GM19239 (cell line): ENCODE results near the gene UGCG.
"Not testable (repeated sequence)": the region's sequence is repeated elsewhere in the genome, so short reads cannot be mapped to it uniquely, and the experiment has no call there.

ENCODE experiments used
- DNase-seq: peaks from one replicate; pipeline ENCODE4 v3.0.0; 2011; ENCODE audit warnings: low spot score; ENCODE audit not compliant: insufficient read length
- FAIRE-seq: peaks from 2 replicates; lab custom pipeline; 2011; peaks lifted over from hg19 to GRCh38; lab: Jason Lieb, UNC

UGCG gene

DNA sequence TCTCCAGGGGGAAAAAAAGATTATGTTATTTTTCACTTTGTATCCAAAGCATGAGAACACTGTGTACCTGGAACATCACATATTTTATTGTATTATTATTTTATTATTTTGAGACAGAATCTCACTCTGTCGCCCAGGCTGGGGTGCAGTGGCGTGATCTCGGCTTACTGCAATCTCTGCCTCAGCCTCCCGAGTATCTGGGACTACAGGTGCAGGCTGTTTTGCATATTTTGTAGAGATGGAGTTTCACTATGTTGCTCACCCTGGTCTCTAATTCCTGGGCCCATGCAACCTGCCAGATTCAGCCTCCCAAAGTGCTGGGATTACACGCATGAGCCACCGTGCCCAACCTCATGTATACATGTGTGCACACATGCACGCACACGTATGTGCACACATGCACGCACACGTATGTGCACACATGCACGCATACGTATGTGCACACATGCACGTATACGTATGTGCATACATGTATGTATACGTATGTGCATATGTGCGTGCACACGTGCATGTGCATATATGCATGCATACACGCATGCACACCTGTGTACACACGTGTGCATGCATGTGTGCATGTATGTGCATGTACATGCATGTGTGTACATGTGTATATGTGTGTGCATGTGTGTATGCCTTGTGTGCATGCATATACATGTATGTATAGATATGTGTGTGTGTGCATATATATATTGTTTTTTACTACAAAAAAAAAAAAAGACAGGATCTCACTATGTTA lies 9.5 kb upstream of the UGCG start:
- FAIRE-seq (no peak), DNase-seq (no peak)

DNA sequence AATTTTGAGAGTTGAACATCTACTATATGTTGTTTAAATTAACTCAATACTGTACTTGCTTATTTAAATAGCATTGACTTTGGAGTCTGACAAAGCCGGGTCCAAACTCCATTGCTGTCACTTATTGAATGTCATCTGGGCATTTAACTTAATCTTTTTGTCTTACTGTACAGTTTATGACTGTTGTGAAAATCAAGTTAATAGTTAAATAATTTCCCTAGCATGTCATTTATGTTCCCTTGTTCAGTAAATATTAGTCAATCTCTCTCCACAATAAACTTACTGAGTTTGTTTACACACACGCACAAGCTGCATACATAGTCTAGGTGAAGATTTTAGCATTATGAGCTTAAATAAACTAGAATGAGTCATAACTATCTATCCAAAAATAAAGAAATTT lies 6.3 kb upstream of the UGCG start:
- FAIRE-seq: no peak
- no peak for DNase-seq

DNA sequence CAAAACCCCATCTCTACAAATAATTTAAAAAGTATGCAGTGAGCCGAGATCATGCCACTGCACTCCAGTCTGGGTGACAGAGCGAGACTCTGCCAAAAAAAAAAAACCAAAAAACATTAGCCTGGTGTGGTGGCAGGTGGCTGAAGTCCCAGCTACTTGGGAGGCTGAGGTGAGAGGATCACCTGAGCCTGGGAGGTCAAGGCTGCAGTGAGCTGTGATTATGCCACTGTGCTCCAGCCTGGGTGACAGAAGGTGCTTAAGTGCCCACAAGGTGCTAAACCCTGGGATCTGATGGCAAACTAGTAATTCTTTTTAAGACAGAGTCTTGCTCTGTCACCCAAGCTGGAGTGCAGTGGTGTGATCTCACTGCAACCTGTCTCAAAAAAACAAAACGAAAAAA lies 5.7 kb upstream of the UGCG start:
- FAIRE-seq, DNase-seq: not testable (repeated sequence)

DNA sequence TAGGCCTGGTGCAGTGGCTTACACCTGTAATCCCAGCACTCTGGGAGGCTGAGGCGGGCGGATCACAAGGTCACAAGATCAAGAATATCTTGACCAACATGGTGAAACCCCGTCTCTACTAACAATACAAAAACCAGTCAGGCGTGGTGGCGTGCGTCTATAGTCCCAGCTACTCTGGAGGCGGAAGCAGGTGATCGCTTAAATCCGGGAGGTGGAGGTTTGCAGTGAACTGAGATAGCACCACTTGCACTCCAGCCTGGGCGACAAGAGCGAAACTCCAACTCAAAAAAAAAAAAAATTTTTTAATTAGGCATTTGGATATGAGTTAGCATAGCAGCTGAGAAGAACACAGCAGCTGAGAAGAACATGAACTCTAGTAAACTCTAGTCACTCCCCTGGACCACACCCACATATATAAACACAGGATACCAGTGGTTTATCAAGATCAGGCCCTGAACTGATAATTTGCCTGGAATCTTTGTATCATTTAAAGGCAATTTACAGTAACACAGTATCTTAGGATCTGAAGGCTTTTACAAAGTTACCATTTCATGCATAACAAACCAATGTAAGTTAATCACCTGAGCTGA lies 4.6 kb upstream of the UGCG start:
- FAIRE-seq: peak; percentile 70
- peak; percentile 18 for DNase-seq

DNA sequence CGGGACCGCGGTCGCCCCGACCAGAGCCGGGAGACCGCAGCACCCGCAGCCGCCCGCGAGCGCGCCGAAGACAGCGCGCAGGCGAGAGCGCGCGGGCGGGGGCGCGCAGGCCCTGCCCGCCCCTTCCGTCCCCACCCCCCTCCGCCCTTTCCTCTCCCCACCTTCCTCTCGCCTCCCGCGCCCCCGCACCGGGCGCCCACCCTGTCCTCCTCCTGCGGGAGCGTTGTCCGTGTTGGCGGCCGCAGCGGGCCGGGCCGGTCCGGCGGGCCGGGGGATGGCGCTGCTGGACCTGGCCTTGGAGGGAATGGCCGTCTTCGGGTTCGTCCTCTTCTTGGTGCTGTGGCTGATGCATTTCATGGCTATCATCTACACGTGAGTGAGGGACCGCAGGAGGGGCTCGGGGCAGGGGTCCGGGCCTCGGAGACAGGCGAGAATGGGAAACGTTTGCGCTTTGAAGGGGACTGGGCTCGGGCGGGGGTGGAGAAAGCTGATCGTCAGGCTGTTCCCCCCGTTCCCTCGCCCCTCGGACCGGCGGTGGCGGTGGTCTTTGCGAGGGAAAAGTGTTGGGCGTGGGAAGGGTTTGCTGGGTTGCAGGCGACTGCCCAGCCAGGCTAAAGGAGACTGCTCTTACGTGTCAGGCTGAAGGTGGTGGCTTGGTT lies 457 bp downstream of the UGCG start:
- peak; percentile 21 for DNase-seq

DNA sequence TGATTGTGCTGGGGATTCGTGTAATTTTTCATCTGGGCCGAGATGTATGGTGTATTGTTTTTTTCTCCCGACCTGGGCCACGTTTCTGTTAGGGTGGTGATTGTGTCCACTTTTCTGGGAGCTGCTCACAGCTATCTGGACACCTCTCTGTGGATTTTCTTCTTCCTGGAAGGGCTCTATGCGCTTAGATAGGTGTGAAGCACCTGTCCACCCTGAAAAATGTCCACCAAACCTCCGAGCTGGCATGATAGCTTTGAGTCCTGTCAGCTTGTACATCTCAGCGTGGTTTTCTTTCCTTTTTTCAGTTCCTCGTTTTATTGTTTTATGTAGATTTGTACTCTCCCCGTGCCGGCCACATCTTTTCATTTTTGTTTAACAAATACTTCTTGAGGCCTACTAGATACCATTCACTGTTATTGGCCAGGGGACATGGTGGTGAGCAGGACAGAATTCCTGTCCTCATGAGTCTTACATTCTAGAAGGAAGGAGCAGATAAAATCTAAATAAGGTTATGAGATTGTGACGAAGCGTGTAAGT lies 1.1 kb downstream of the UGCG start:
- FAIRE-seq: peak; percentile 93

More for the DNA sequence above, 457 bp downstream of the UGCG start:
- no peak for FAIRE-seq

DNA sequence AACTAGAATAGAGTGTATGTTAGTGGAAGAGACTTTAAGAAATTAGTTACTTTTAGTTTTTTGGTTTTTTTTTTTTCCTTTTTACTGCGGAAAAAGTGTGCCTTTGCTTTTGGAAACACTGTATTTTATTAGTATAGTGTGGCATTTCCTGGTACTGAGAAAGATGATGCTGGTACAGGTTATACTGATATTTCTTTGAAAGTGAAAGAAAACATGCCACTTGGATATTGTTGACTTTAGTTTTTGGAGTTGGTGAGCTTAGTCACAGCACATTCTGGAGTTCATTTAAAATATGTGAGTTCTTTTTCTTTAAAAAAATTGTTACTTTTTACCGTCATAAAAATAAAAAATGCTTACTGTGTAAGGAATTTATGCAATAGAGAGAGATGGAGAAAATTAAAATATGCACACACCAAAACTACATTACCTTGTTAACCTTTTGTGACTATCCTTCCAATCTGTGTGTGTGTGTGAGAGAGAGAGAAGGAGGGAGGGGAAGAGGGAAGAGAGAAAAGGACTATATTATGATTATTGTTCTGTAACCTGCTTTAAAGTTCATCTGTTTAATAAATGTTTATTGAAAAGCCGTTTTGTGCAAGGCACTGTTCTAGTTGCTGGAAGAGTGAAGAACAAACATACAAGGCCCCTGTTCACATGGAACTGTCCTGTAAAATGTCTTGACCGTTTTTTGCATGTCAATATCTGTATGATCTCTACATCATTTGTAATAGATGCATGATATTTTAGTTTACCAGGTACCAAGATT lies 1.9 kb downstream of the UGCG start:
- FAIRE-seq (no peak), DNase-seq (no peak)

More for the DNA sequence above, 1.1 kb downstream of the UGCG start:
- peak; percentile 38 for DNase-seq

DNA sequence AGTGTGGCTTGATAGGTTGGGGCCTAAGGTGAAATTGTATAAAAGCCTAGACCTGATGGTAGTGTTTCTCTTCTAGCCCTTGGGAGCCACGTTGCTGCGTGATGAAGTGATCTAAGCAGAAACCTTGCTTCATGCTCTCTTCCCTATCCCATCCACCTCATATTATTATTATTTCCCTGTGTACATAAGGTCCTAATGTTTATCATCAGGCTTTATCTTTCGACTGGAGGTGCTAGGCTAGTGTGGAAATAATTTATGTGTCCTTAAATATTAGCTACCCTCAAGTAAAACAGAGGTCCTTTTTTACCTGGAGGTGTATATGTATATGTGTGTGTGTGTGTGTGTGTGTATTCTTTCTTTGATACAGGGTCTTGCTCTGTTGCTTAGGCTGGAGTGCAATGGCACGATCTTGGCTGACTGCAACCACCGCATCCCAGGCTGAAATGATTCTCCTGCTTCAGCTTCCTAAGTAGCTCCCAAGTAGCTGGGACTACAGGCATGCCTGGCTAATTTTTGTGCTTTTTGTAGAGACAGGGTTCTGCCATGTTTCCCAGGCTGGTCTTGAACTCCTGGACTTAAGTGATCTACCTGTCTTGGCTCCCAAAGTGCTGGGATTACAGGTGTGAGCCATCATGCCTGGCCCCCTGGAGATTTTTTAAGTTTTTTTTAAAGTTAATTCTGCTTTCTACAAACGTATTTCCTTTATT lies 3.7 kb downstream of the UGCG start:
- FAIRE-seq (no peak), DNase-seq (no peak)

DNA sequence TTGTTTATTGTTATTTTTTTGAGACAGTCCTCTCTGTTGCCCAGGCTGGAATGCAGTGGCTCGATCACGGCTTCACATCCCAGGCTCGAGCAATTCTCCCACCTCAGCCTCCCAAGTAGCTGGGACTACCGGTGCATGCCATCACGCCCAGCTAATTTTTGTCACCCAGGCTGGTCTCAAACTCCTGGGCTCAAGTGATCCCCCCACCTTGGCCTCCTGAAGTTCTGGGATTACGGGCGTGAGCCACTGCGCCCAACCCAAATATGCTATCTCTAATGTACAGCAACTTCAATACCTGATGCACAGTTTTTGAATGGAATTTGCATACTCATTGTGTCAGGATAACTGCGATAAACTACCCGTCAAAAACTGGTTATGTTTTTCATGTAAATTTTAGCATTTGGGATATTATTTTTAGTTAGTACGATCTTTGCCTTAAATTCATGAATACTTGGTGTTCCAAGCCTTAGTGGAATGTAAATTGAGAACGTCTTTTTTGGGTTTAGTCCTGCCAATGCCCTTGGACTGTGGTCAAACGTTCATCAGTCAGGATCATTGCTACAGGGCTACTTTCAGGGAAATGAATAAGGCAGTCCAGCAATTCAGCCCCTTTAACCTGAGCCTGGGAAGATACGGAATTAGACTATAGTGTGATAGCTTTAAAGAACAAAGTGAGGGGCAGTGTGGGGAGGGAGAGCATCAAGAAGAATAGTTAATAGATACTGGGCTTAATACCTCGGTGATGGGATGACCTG lies 4.4 kb downstream of the UGCG start:
- no peak for DNase-seq
- FAIRE-seq: no peak

DNA sequence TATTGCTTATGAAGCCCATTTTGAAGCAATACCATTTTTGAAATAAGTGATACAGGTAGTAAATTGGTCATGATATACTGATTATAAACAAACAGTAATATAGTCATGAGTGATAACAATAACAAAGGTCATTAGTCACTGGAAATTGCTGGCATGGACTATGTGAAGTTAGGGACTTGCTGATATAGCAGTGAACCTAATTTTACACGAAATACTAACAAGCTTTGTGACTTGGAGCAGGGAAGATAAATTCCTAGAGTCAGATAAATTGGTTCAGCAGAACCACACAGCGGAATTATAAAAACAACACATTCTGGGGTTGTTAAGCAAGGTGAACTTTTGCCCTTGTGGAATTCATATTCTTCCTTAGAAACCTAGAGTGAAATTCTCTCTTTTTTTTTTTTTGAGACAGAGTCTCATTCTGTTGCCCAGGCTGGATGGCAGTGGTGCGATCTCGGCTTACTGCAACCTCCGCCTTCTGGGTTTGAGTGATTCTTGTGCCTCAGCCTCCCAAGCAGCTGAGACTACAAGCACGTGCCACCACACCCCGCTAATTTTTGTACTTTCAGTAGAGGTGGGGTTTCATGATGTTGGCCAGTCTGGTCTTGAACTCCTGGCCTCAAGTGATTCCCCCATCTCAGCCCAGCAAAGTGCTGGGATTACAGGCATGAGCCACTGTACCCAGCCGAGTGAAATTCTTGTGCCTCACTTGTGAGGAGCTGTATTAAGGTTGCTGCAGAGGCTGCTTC lies 6.0 kb downstream of the UGCG start:
- FAIRE-seq (no peak), DNase-seq (no peak)

DNA sequence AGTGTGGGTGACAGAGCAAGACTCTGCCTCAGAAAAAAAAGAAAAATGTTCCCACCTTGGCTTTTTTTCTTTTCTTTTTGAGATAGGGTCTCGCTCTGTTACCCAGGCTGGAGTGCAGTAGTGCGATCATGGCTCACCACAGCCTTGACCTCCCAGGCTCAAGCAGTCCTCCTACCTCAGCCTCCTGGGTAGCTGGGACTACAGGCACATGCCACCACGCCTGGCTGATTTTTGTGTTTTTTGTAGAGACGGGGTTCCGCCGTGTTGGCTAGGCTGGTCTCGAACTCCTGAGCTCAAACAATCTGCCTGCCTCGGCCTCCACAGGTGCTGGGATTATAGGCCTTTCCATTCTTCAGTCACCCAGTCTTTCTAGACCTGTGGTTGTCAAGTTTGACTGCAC lies 6.9 kb downstream of the UGCG start:
- not testable (repeated sequence) for FAIRE-seq

DNA sequence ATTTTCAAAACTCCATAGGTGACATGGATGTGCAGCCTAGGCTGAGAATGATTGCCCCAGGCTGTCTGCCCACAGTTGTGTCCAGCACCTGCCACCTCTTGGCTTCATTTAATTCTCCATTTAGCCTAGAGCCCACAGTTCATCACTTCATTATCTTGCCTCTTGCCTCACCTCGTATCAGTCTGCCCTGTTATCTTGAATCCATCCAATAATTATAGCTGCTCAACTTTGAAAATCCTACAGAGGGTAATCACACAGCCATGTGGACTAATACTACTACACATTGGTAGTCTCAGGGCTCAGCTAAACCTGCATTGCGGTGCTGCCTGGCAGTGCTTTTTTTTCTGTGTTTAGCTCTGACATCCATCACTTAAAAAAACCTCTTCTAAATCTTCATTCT lies 7.4 kb downstream of the UGCG start:
- no peak for FAIRE-seq
- DNase-seq: no peak

More for the DNA sequence above, 6.9 kb downstream of the UGCG start:
- not testable (repeated sequence) for DNase-seq

DNA sequence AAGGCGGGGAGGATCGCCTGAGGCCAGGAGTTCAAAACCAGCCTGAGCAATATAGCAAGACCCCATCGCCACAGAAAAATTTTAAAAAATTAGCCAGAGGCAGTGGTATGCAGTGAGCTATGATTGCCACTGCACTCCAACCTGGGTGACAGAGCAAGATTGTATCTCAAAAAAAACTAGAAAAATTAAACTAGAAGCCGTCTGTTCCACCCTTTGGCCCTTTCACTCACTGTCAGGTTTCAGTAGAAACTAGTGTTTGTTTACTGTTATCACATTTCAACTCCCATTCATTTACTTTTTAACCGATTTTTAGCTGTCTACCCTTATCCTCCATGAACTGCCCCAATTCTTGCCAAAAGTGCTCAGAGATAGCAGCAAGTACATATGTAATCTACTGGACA lies 8.3 kb downstream of the UGCG start:
- FAIRE-seq (no peak), DNase-seq (no peak)

DNA sequence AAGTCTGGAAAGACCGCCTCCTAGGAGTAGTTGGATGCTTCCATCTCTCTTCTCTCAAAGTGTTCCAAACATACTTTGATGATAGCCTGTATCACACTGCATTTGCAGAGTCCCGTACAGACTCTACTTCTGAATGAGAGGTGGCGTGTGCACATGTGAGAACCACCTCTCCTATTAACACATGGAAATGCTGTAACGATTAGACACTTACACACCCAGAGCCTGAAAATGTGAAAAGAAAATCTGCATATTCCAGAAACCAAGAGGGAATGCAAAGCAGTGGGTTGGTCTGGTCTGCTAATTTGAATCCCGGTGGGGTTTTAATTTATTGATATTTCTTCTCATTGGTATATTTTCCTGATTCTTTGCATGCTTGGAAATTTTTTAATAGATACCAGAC lies 10.5 kb downstream of the UGCG start:
- no peak for FAIRE-seq

DNA sequence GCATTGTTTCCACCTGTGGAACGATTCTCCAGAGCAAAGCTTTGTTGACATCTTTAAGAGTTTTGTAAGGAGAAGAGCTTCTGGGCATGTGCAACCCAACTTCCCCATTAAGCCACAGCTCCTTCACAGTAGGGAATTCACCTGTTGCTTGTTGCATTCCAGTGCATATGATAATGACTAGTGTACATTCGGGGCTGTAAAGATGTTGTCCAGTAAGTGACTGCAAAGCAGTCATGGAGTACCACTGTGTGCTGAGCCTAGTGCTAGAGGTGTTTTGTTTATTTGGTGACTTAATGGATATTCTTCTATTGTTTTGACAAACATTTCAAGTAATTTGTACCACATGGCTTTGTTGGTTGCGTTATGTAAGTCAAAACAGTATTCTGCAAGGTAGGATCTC lies 12.8 kb downstream of the UGCG start:
- FAIRE-seq: peak; percentile 37
- DNase-seq: no peak

More for the DNA sequence above, 10.5 kb downstream of the UGCG start:
- DNase-seq: no peak

DNA sequence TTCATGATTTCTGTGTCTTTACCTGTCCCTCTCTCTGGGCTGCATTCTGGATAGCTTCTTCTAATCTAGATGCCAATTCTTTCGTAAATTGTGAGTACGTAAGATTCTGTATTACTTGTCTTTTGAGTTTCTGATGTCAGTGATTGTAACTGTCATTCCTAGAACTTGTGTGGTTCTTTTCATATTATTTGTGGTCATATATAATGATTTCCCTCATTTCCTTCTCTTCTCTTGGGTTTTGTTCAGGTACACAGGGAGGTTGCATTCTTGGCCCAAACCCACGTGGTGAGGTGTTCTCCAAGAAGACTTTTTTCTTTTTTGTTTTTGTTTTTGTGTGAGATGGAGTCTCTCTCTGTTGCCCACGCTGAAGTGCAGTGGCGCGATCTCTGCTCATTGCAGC lies 13.8 kb downstream of the UGCG start:
- DNase-seq (no peak), FAIRE-seq (no peak)

DNA sequence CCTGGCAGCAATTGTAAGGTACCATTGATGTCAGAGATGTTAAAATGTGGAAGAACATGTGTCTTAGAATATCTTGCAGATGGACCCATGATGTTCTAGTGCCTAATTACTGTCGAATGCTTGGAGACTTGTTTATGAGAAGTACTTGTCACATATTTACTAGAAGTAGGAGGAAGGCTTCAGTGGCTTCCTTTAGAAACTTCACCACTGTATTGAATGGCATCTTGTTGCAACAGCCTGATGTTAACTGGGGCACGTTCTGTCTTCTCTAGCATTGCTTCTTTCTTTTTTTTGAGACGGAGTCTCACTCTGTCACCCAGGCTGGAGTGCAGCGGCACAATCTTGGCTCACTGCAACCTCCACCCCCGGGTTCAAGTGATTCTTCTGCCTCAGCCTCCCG lies 16.5 kb downstream of the UGCG start:
- FAIRE-seq: no peak

DNA sequence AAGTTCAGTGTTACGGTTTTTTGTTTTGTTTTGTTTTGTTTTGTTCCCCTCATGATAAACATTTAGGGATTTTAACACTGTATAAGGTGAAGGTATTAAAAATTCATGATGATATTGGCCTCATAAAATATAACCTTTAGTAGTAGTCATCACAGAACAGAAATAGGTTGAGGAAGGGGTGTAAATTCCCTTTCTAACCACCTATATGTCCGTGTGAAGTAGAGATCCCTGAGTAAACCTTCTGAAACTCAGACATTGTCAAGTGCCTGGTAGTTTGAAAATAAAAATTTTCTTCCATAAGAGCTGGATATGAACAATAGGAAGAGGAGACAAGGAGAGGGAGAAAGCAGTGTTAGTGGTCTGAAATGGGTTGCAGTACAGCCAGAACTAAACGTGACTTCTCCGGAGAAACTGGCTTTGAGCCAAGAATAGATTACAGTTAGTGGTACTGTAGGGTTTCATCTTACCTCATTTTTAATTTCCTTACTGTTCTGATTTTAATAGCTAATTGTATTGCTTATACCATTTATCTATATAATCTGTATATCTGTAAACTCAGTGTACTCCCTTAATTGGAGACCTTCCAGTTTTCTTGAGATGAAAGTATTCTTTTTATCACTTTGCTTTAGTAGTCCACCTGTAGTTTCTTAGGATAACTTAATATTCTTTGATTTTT lies 18.3 kb downstream of the UGCG start:
- peak; percentile 53 for FAIRE-seq
- no peak for DNase-seq

More for the DNA sequence above, 16.5 kb downstream of the UGCG start:
- no peak for DNase-seq
